Stomach (tissue), 4 donors: ENCODE results near the gene EOMES.

Source experiments
- POLR2A ChIP-seq, 4 donors: fragments of 450-650 bp; IDR thresholded peaks; one replicate each; pipeline ENCODE4 v1.6.1; 2016; ENCODE audit warnings: antibody characterized with exemption in 4 of 4, control low read depth in 2 of 4, mild to moderate bottlenecking in 1 of 4, moderate library complexity in 1 of 4
- TF ChIP-seq, protein P1 (sequence below), 7 experiments: fragments of 450-650 bp in 4 of 7; fragments of 200-600 bp in 3 of 7; sonication (generic) in 3 of 7; IDR thresholded peaks; one replicate each; pipeline ENCODE4 v1.5.1; 2016 to 2019; ENCODE audit warnings: antibody characterized with exemption in 7 of 7, control low read depth in 2 of 7, mild to moderate bottlenecking in 1 of 7

DNA sequence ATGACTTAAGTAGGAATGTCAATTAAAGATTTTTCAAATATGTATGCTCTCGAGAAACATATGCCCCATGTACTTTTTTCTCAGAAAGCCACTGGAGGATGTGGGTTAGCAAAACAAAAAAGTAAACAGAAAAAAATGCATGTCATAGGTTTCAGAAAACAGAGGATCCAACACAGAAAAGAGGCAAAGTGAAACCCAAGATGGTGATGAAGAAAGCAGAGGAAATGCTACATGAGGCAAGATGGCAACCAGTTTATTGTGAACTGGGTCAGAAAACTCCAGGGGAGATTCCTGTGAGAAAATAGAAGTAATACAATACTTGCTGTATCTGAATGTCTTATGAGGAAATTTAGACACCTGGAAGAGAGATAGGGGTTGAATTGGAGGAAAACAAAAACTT, 30.8 kb upstream of the EOMES start:
- TF ChIP-seq, protein P1, sequence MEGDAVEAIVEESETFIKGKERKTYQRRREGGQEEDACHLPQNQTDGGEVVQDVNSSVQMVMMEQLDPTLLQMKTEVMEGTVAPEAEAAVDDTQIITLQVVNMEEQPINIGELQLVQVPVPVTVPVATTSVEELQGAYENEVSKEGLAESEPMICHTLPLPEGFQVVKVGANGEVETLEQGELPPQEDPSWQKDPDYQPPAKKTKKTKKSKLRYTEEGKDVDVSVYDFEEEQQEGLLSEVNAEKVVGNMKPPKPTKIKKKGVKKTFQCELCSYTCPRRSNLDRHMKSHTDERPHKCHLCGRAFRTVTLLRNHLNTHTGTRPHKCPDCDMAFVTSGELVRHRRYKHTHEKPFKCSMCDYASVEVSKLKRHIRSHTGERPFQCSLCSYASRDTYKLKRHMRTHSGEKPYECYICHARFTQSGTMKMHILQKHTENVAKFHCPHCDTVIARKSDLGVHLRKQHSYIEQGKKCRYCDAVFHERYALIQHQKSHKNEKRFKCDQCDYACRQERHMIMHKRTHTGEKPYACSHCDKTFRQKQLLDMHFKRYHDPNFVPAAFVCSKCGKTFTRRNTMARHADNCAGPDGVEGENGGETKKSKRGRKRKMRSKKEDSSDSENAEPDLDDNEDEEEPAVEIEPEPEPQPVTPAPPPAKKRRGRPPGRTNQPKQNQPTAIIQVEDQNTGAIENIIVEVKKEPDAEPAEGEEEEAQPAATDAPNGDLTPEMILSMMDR (IDR thresholded peaks at IDR 0.05) = no peak
- TF ChIP-seq POLR2A (IDR thresholded peaks at IDR 0.05) = no peak
